GM12878 (cell line): ENCODE data around the gene ODR4.

Experiments used
- ATF2 ChIP-seq: IDR thresholded peaks from 2 replicates; pipeline ENCODE4 v1.6.1; 2012; ENCODE audit warnings: low read length, inconsistent platforms
- BRCA1 ChIP-seq: IDR thresholded peaks from 2 replicates; pipeline ENCODE4 v1.6.1; 2011; ENCODE audit warnings: low read depth, low read length, improper control_type of control experiment
- FOXM1 ChIP-seq: IDR thresholded peaks from 2 replicates; pipeline ENCODE4 v1.6.1; 2012; ENCODE audit warnings: low read depth, mild to moderate bottlenecking, inconsistent platforms, low read length, moderate library complexity
- POLR2AphosphoS5 ChIP-seq: IDR thresholded peaks from 2 replicates; pipeline ENCODE4 v1.6.1; 2011; ENCODE audit warnings: mild to moderate bottlenecking, low read length, inconsistent platforms
- SUZ12 ChIP-seq: fragments of 200-600 bp; sonication (generic); IDR thresholded peaks from one replicate; pipeline ENCODE4 v1.6.1; 2018; ENCODE audit warnings: antibody characterized with exemption, mild to moderate bottlenecking; ENCODE audit not compliant: unreplicated experiment
- TF ChIP-seq, protein P1 (sequence below): IDR thresholded peaks from 2 replicates; pipeline ENCODE4 v1.6.1; 2012; ENCODE audit warnings: low read depth, low read length, improper control_type of control experiment
- TF ChIP-seq, protein P2 (sequence below), 3 experiments: IDR thresholded peaks in 2 of 3; conservative IDR thresholded peaks in 1 of 3; 2 replicates each; pipeline ENCODE4 v1.5.1; 2011; ENCODE audit warnings: low read depth in 3 of 3, low read length in 3 of 3, mild to moderate bottlenecking in 3 of 3, control low read depth in 2 of 3, moderate library complexity in 2 of 3, inconsistent platforms in 1 of 3, mixed read lengths in 1 of 3; ENCODE audit not compliant: control insufficient read depth in 2 of 3, insufficient read depth in 1 of 3; ENCODE audit errors: extremely low read depth in 1 of 3

DNA sequence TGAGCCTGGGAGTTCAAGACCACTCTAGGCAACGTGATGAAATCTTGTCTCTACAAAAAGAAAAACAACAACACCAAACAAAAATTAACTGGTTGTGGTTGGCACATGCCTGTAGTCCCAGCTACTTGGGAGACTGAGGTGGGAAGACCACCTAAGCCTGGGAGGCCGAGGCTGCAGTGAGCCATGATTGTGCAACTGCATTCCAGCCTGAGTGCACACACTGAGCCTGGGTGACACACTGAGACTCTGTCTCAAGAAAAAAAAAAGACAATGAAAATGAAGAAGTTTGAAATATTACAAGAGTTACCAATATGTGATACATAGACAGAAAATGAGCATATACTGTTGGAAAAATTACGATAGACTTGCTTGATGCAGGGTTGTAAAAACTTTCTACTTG lies 53.4 kb downstream of the ODR4 start:
- no peak for TF ChIP-seq POLR2AphosphoS5
- no peak for TF ChIP-seq ATF2
- TF ChIP-seq BRCA1, result no peak
- TF ChIP-seq SUZ12, result no peak
- no peak for TF ChIP-seq FOXM1
- TF ChIP-seq, protein P1, sequence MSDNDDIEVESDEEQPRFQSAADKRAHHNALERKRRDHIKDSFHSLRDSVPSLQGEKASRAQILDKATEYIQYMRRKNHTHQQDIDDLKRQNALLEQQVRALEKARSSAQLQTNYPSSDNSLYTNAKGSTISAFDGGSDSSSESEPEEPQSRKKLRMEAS, result no peak
- TF ChIP-seq, protein P2, sequence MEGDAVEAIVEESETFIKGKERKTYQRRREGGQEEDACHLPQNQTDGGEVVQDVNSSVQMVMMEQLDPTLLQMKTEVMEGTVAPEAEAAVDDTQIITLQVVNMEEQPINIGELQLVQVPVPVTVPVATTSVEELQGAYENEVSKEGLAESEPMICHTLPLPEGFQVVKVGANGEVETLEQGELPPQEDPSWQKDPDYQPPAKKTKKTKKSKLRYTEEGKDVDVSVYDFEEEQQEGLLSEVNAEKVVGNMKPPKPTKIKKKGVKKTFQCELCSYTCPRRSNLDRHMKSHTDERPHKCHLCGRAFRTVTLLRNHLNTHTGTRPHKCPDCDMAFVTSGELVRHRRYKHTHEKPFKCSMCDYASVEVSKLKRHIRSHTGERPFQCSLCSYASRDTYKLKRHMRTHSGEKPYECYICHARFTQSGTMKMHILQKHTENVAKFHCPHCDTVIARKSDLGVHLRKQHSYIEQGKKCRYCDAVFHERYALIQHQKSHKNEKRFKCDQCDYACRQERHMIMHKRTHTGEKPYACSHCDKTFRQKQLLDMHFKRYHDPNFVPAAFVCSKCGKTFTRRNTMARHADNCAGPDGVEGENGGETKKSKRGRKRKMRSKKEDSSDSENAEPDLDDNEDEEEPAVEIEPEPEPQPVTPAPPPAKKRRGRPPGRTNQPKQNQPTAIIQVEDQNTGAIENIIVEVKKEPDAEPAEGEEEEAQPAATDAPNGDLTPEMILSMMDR (IDR thresholded peaks at IDR 0.05 in 2 of 3, conservative IDR thresholded peaks at IDR 0.05 in 1 of 3; ENCODE audit: control insufficient read depth in 2 of 3, extremely low read depth in 1 of 3, insufficient read depth in 1 of 3, low read depth in 3 of 3, low read length in 3 of 3), result no peak
